Right renal pelvis (tissue), 4 donors: ENCODE measurements around the gene POLK. TPM values are rescaled to one million over a fixed set of nuclear protein-coding genes. Genes with fewer than 3 reads are reported as not detected.
"Not testable (repeated sequence)": the region's sequence is repeated elsewhere in the genome, so short reads cannot be mapped to it uniquely, and the experiment has no call there.

ENCODE experiments used
- DNase-seq, 4 donors: peaks; one replicate each; pipeline ENCODE4 v3.0.0-alpha.2; 2013; ENCODE audit warnings: low read depth in 4 of 4, low spot score in 3 of 4, missing footprints in 1 of 4
- polyA plus RNA-seq, 4 donors: library from polyadenylated mRNA; unstranded; fragments of 120-200 nt; gene quantifications; one replicate each; pipeline ENCODE4 v1.2.1, GENCODE V29; 2013; ENCODE audit not compliant: insufficient read length in 4 of 4

Gene POLK
- polyA plus RNA-seq, 4 donors: 25.2 to 33.6 (median 32.6) TPM

DNA sequence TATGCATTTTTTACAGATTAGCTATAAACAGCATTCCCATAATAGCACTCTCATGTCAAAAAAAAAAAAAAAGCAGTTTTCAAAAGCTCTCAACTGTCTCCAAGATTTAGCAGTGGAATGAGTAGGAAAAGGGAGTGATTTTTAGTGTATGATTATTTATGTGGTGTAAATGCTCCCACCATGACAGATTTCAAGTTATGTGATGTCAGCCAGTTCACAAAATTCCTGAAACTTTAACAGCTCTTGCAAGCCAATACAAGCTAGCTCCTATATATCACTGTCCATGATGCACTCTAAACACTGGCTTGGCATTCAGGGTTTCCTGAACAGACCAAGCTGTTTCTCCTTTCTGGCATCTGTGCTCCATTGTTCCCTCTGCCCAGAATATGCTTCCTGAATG, 91.7 kb downstream of the POLK start:
- no peak for DNase-seq

DNA sequence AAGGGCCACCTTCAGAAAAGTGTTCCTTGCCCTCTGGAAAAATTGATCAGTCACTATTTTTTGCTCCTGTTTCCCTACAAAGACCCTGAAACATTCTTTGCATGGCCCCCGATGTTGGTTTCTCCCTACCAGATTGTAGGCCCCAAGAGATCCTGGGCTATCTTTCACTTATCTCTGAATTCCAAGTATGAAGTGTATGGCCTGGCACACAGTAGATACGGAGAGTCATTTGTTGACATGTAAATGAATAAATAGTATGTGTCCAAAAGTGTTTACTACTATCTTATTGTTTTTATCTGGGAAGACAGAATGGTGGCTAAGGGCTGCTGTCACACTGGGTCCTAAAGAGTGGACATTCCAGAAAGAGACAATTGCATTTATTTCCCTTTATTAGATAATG, 92.1 kb downstream of the POLK start:
- DNase-seq: no peak

DNA sequence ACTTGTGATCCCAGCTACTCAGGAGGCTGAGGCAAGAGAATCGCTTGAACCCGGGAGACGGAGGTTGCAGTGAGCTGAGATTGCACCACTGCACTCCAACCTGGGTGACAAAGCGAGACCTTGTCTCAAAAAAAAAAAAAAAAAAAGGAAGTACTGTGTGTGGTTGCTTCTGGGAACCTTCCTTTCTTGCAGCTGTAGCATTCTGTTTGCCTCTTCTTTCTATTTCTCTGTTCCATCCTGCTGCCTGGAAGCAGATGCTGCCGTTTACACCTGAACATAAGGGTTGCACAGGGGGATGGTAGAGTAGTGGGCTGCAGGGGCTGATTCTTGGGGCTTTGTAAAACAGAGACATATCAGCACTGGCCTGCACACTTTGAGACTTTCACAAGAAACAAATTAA, 95.7 kb downstream of the POLK start:
- DNase-seq: not testable (repeated sequence)

DNA sequence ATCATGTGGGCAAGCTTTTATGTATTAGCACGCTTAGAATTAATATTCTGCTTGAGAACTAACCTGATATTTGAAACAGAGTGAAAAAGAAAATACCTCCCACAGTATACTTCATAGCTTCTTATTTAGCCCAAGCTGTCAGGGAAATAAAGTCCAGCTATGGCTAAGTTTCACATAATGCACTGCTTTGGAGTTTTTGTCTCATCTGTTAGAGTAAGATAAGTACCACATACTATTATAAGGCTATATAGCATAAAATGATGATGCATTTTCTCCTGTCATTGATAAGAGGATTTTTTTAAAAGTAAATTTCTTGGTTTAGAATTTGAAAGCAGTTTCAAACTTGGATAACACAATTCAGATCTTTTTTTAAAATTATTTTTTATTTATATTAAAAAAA, 97.2 kb downstream of the POLK start:
- no peak for DNase-seq

DNA sequence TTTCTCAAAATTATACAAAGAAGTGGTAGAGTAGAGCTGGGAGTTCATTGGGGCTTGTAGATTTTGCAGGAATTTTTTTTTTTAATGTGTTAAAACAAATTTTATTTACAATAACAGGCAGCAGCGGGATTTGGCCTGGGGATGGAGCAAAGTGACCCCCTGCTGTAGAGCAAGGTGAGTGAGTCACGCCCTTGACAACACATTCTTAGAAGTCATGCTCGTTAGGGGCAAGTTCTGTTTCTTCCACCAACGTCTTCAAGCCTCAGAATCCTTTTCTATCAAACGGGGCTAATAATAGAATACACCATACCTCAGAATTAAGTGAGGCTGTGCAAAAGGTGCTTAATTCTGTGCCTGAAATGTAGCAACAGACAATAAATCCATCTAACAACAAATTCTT, 98.5 kb downstream of the POLK start:
- DNase-seq: no peak

DNA sequence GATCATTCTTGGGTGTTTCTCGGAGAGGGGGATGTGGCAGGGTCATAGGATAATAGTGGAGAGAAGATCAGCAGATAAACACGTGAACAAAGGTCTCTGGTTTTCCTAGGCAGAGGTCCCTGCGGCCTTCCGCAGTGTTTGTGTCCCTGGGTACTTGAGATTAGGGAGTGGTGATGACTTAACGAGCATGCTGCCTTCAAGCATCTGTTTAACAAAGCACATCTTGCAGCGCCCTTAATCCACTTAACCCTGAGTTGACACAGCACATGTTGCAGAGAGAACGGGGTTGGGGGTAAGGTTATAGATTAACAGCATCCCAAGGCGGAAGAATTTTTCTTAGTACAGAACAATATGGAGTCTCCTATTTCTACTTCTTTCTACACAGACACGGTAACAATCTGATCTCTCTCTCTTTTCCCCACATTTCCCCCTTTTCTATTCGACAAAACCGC, 99.2 kb downstream of the POLK start:
- not testable (repeated sequence) for DNase-seq

DNA sequence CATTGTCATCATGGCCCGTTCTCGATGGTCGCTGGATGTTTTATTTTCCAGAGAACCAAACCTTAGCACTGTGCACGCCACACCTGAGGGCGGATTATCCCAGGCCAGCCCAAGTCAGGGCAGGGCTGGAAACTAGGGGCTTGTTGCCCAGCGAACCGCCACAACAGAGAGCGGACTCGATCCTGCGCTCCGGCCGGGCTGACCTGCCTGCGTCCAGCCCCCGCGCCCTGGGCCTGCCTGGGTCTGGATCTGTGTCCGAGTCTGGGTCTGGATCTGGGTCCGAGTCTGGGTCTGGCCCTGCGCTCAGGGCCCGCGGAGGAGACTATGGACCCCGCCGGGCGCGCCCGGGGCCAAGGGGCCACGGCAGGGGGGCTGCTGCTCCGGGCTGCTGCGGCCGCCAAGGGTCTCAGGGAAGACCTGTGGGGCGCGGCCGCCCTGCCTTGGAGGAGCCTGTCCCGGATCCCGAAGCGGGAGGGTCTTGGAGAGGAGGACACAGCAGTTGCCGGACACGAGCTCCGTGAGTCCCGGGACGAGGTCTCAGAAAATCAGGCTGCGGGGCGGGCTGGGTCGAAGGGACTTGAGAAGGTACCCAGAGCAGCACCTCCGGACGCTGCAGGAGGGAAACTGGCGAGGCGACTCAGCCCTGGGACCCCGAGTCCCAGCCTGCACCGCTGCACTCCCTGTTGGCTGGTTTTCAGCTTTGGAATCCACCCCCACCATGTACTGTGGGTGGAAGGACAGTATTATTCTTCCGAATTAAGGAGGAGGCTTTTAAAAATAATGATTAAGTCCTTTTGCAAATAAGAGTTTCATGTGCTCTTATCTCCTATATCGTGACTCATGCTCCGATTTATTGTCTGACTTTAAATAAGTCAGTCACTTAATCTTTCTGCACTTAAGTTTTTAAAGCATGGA, 99.9 kb downstream of the POLK start, which contains the start of gene ANKDD1B:
ANKDD1B (plus strand) TSS at position 143 of the 915 bp plus-strand sequence; CDS start at position 325, 182 bp downstream.
- peak in 2 of 4 donors; percentile 37 to 49 for DNase-seq

DNA sequence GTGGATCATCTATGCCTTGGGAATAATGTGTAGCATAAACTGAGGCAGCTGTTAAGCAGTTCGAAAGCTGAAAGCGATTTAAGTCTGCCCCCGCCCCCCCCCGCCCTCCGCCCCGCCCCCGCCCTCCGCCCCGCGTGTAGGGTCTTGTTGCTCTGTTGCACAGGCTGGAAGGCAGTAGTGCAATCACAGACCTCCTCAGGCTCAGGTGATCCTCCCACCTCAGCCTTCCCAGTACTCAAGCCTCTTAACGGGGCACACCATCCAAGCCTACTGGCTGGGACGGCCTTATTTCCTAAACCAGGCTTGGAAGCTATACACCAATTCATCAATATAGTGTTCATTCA, 100.5 kb downstream of the POLK start:
- no peak for DNase-seq

DNA sequence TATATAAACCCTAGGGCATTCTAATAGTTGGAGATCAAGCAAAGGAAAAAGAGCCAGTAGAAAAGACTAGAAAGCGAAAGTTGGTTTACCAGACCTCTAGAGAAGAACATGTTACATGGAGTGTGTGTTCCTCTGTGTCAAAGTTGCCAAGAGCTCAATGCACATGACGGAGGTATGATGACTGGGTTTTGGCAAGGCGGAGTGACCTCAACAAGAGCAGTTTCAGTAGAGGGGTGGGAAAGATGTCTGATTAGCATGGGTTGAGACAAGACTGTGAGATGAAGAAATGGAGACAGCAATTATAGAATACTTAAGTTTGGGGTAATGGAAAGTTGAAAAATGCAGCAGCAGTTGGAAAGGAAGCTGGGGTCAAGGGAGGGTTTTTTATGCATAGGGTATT, 101.2 kb downstream of the POLK start:
- DNase-seq: no peak

DNA sequence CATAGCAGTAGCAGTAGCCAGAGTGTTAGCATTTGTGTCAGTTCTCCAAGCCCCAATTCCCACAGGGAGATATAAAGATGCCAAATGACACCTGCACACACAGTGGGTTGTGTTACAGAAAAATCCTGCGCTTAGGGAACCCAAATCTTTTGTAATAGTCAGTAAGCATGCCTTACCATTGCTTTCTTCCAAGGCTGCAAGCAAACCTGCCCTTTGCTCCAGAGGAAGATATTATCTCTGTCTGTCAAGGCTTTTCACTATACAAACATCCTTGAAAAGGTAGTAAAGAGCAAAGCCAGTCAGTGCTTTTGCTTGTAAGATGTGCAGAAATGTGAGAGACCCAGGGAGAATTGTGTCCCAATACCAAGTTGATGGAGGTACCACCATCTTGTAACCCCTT, 102.5 kb downstream of the POLK start:
- DNase-seq: no peak

DNA sequence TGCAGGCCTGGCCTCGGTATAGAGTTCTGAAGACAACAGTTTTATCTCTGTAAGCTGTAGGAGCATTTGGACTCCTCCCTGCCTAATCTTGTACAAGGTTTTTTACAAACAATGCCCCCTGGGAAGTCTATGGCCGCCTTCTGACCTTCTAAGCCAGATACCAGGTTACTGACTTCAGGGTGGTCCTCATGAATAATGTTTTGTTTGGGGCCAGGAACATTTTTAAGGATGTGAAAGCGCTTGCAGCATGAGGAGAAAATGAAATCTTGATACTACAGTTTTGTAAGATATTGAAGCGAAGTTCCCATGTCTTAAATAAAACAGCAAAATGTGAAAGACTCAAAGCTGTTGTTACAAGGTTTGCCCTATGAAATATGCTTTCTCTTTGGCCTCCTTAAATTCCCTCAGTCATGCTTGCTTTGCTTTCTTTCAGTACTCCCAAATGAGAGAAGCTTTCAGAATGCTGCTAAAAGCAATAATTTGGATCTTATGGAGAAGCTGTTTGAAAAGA, 104.7 kb downstream of the POLK start:
- peak in 1 of 4 donors; percentile 63 for DNase-seq

DNA sequence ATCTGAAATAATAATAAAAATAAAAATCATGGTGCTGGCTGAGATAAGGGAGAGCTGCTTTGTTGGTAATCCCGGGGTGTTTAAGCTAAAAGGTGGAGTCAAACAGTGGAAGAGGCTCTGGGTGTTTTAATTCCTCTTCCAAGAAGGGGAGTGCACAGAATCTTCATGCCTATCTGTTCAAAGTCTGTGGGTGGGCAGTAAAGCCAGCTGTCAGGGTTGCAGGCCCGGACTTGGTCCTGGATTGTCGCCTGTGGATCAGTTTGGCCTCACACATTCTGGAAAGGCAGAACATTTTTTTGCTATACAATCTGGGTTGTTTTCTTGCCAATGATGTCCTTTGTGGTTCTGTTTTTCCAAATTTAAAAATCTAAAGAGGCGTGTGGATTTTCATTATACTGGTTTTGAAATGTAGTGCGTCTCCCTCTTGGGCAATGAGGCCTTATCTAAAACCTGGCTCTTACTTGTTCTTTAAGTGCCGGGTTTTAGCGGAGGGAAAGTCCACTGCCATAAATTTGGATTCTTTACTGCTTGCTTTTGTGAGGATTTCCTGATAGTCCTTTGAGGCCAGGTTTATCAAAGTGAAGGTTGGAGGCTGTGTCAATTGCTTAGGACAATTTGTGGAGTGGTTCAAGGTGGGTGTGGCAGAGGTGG, 105.4 kb downstream of the POLK start:
- DNase-seq: no peak

DNA sequence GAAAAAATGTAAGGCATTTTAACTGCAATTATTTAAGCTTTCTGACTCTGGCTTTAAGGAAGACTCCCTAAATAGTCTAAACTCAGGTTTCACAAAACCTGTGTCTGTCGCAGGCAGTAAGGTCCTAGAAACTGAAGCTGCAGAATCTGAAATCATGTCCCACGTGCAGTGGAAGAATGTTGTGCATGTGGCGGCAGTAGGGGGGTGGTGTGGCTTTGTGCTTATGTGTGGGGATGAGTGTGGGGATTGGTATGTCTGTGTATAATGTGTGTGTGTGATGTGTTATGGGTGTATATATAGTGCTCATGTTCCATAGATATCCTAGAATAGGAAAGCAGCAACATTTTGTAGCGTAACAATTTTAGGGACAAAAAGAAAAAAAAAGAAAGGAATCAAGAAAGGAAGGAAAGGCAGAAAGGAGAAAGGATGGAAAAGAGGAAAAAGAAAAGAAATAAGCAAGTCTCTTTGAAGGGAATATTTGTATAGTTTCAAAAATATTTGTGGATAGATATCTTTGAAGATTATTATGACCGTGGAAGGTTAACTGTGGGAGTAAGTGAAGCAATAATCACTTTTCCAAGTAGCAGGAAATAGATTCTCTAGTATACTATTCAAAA, 106.2 kb downstream of the POLK start:
- no peak for DNase-seq

DNA sequence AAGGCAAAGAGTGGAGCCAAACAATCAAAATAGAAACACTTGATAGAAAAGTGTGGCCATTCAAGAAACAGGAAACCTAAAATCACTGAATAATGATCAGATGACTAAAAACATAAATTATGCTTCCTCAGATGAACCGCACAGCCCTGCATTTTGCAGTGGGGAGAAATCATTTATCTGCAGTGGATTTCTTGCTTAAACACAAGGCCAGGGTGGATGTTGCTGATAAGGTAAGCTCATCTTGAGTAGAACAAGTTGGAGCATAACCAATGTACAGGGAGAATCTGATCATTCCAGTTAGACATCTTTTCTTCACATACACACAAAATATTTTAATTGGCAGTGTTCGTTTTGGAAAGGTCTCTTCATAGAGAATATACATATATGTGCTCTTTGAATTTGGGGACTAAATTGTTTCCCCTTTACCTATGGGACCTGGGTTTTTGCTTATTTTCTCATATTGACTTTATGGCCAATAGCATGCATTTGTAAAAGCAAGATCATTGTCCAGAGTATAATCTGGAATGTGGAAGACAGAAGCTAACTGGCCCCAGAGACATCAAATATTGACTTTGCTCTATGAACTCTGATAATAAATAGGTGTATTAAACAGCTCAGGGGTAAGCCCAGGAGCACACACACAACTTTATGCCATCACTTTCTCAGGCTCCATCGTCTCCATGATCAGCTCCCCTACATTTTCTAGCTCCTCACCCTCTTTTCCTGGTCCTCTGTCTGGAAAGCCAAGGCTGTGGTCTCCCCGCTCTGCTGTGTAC, 108.7 kb downstream of the POLK start:
- DNase-seq: no peak

DNA sequence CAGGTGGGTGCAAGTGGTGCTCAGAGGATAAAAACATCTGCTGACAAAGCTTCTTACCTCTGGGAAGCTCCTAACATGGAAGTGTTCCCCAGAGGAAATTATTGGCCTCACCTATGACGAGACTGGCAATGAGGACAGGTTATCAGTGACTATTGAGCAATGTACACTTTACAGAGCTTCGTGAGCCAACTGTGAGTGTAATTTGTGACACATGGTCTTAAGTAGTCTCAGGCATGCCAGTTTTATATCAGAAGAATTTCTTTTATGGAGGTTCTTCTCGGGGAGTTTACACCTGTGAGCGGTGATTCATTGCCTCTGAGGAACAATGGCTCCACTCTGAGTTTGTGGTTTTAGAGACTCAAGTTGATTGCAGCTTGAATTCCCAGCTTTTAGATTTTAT, 110.9 kb downstream of the POLK start:
- DNase-seq: no peak

DNA sequence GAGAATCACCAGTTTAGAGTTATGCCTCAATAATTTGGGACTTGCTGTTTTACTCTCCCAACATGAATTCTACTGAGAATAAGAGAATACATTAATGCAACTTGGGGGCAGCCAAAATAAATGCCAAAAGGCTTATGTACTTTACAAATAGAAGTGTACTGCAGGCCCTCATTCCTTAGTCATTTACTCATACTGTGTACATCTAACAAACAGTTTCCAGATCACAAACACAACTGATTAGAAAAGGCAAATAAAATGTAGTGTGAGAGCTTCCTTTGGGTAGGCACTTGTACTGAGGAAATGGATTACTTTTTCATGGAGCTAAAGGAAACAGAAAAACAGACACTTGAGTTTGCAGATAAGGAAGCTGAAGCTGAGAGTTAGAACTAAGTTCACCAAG, 112.2 kb downstream of the POLK start:
- DNase-seq: no peak

DNA sequence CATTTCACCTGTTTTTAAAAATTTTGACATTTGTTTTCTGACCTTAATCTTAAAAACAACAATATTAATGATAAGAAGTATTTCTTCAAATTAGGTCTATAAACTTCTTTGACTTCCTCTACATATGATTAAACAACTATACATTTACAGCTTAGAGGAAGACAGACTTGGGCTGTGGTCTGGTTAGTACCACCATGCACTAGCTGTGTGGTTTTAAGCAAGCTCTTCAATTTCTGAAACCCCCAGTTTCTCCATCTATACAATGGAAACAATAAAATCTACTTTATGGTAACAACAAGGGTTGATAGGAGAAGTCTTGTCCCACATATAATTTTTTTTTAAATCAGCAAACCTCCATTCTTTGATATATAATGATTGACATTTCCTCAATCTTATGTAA, 115.3 kb downstream of the POLK start:
- DNase-seq: no peak

DNA sequence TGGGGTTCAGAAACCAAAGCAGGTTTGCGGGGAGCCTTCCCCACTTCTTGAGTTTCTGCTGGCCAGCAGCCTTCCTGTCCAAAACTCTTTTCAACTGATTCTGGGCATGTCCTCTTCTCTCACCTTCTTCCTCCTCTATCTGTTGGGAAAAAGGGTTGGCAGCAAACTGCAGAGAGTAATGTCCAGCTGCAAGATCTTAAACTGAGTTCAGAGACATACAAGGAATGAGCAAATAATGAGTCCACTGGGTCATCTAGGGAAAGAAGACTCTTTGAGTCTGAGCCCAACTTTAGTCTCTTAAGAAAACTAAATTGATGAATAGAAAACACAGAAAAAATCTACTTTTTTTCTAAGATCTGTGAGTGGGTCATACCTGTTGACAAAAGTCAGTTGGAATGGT, 116.1 kb downstream of the POLK start:
- DNase-seq: no peak

DNA sequence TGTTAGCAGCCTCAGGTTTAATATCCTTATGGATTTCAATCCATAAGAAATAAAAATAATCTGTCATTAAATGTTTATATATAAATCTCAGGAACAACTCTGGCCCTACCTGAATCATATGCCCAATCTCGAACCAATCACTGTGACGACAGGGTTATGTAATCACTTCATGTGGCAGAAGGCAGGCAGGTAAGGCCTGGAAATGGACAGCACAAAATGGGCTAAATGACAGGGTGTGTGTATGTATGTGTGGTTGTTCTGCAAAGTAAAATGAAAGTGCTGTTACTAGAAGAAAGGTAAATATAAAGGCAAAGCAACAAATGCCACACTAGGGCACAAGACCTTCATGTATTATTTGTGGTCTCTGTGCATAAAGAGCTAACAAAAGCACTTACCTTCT, 119.2 kb downstream of the POLK start:
- no peak for DNase-seq

DNA sequence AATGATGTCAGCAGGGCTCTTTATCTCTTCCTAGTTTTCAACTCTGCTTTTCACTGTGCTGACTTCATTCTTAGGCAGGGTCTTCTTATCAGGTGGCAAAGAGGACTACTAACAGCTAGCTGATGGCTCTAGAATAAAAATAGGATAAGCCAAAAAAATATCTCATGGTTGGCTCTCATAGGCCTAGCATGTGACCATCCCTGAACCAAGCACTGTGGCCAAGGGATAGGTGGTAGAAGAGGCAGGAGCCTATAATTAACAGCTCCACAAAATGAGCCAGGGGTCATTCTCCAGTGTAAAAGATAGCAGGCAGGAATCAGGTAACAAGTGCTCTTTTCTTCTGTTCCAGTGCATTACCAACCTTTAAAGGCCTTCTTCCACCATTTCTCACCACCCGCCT, 120.6 kb downstream of the POLK start:
- no peak for DNase-seq

DNA sequence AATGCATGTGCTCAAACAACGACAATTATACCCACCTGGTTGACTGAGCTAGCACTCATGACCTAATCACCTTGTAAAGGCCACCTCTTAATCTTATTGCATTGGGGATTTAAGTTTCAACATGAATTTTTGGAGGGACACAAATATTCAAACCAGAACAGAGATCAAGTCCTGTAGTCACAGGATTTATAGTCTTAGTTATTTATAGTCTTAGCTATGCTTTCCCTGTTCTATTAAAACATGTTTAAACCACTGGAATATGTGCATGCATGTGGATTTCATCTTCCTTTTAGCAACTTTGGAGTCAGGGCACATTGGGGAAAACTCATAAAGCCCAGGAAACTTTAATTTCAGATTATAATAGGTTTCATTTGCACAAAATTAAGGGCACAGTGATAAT, 126.3 kb downstream of the POLK start:
- DNase-seq: no peak
